ENCODE measurements around the gene AFTPH.

Gene AFTPH

DNA sequence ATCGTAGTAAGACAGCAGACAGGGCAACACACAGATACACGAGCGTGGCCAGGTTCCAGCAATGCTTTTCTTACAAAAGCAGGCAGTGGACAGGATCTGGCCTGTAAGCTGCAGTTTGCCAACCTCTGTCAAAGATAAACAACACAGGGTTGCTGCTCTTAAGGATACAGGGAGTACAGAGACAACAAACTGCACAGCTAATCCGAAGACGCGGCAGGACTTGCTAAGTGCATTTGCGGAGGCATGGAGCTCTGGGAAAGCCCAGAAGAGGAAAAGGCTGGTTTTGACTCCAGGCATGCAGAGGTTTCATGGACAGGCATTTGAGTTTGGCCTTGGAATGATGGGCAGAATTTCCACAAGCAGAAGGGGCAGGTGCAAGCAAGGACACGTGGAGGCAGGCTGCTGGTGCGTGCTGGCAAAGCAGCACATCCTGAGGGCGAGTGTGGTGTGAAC, 105.2 kb downstream of the AFTPH start:
- Histone ChIP-seq H3K4me1 (ENCODE audit: control insufficient read depth, low read length) (peaks cover 17% of the 10 kb centered on the region), H3K79me2 (ENCODE audit: control insufficient read depth, low read length) (peaks cover 9% of the 10 kb centered on the region), H3K4me2 (ENCODE audit: low read length) (no peak overlapping the region), H3K27me3 (ENCODE audit: control insufficient read depth, low read length) (no peaks in the 10 kb centered on the region), H3K36me3 (ENCODE audit: control insufficient read depth, low read length) (peaks cover 22% of the 10 kb centered on the region), H3K9me3 (ENCODE audit: control insufficient read depth, insufficient read depth, low read length) (no peaks in the 10 kb centered on the region), H3F3A (ENCODE audit: control insufficient read depth, insufficient read depth) (no peaks in the 10 kb centered on the region), H3K27ac (ENCODE audit: low read depth, low read length) (no peak overlapping the region), H3K4me3 (ENCODE audit: low read length) (no peak overlapping the region), H4K20me1 (ENCODE audit: control insufficient read depth, insufficient read depth, low read depth, low read length) (no peaks in the 10 kb centered on the region; the same call in 1 of the 2 replicates), H3K9me2 (replicated peaks; ENCODE audit: control insufficient read depth, low read length) (no peaks in the 10 kb centered on the region)
- TF ChIP-seq, protein P1, sequence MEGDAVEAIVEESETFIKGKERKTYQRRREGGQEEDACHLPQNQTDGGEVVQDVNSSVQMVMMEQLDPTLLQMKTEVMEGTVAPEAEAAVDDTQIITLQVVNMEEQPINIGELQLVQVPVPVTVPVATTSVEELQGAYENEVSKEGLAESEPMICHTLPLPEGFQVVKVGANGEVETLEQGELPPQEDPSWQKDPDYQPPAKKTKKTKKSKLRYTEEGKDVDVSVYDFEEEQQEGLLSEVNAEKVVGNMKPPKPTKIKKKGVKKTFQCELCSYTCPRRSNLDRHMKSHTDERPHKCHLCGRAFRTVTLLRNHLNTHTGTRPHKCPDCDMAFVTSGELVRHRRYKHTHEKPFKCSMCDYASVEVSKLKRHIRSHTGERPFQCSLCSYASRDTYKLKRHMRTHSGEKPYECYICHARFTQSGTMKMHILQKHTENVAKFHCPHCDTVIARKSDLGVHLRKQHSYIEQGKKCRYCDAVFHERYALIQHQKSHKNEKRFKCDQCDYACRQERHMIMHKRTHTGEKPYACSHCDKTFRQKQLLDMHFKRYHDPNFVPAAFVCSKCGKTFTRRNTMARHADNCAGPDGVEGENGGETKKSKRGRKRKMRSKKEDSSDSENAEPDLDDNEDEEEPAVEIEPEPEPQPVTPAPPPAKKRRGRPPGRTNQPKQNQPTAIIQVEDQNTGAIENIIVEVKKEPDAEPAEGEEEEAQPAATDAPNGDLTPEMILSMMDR (IDR thresholded peaks at IDR 0.05; ENCODE audit: low read depth, low read length, poor library complexity, severe bottlenecking) = no peak
- TF ChIP-seq EZH2phosphoT487 (IDR thresholded peaks at IDR 0.05; ENCODE audit: borderline replicate concordance, low read length) = no peak

DNA sequence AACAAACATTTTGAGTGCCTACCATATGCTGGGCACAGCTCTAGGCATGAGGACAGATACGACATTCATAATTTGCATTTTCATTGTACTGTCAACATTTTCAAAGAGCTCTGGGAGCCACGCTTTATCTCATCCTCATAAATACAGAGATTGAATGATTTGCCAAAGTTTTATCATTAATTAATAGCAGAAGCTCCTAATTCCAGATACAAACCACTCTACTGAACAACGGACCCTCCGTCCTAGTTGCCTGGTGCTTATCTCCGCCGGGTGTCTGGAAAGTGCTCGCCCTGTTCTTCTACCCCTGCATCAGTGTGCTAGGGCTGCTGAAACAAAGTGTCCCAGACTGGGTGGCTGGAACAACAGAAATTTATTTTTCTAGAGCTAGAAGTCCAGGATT, 105.7 kb downstream of the AFTPH start:
- Histone ChIP-seq H3K4me2 (ENCODE audit: low read length) (no peak overlapping the region), H3K9me2 (replicated peaks; ENCODE audit: control insufficient read depth, low read length) (no peaks in the 10 kb centered on the region), H3K4me1 (ENCODE audit: control insufficient read depth, low read length) (peaks cover 17% of the 10 kb centered on the region), H3K27me3 (ENCODE audit: control insufficient read depth, low read length) (no peaks in the 10 kb centered on the region), H3K9me3 (ENCODE audit: control insufficient read depth, insufficient read depth, low read length) (no peaks in the 10 kb centered on the region), H3K27ac (ENCODE audit: low read depth, low read length) (no peak overlapping the region), H3K4me3 (ENCODE audit: low read length) (no peak overlapping the region), H3K36me3 (ENCODE audit: control insufficient read depth, low read length) (peaks cover 27% of the 10 kb centered on the region), H3F3A (ENCODE audit: control insufficient read depth, insufficient read depth) (no peaks in the 10 kb centered on the region), H4K20me1 (ENCODE audit: control insufficient read depth, insufficient read depth, low read depth, low read length) (no peaks in the 10 kb centered on the region; the same call in 1 of the 2 replicates), H3K79me2 (ENCODE audit: control insufficient read depth, low read length) (peaks cover 15% of the 10 kb centered on the region)
- TF ChIP-seq, protein P1 (IDR thresholded peaks at IDR 0.05; ENCODE audit: low read depth, low read length, poor library complexity, severe bottlenecking) = no peak
- no peak for TF ChIP-seq EZH2phosphoT487 (IDR thresholded peaks at IDR 0.05; ENCODE audit: borderline replicate concordance, low read length)

GRCh38 chr2:64630752-64631151, 106.6 kb downstream of the AFTPH start:
- Histone ChIP-seq H3K9me3 (ENCODE audit: control insufficient read depth, insufficient read depth, low read length) (no peaks in the 10 kb centered on the region), H3K9me2 (replicated peaks; ENCODE audit: control insufficient read depth, low read length) (no peaks in the 10 kb centered on the region), H3K4me3 (ENCODE audit: low read length) (no peak overlapping the region), H3K27me3 (ENCODE audit: control insufficient read depth, low read length) (no peaks in the 10 kb centered on the region), H3K4me1 (ENCODE audit: control insufficient read depth, low read length) (peaks cover 15% of the 10 kb centered on the region), H3K79me2 (ENCODE audit: control insufficient read depth, low read length) (peaks cover 21% of the 10 kb centered on the region), H3F3A (ENCODE audit: control insufficient read depth, insufficient read depth) (no peaks in the 10 kb centered on the region), H4K20me1 (ENCODE audit: control insufficient read depth, insufficient read depth, low read depth, low read length) (peaks cover 2% of the 10 kb centered on the region; the same call in 1 of the 2 replicates), H3K27ac (ENCODE audit: low read depth, low read length) (no peak overlapping the region), H3K4me2 (ENCODE audit: low read length) (no peak overlapping the region), H3K36me3 (ENCODE audit: control insufficient read depth, low read length) (peaks cover 35% of the 10 kb centered on the region)
- TF ChIP-seq EZH2phosphoT487 (IDR thresholded peaks at IDR 0.05; ENCODE audit: borderline replicate concordance, low read length) = no peak
- TF ChIP-seq, protein P1 (IDR thresholded peaks at IDR 0.05; ENCODE audit: low read depth, low read length, poor library complexity, severe bottlenecking) = no peak
